HG02763 (cell line): ENCODE results near the gene ACADSB.

Source experiments
- ATAC-seq: cut with Tn5 transposase; IDR thresholded peaks from one replicate; pipeline ENCODE4 v1.9.1; 2021; ENCODE audit warnings: mild to moderate bottlenecking, moderate library complexity; ENCODE audit not compliant: unreplicated experiment

ACADSB gene

GRCh38 chr10:123093489-123093888 is 84.7 kb downstream of the ACADSB start:
- no peak for ATAC-seq

GRCh38 chr10:123096452-123096851 is 87.6 kb downstream of the ACADSB start:
- ATAC-seq = no peak

DNA sequence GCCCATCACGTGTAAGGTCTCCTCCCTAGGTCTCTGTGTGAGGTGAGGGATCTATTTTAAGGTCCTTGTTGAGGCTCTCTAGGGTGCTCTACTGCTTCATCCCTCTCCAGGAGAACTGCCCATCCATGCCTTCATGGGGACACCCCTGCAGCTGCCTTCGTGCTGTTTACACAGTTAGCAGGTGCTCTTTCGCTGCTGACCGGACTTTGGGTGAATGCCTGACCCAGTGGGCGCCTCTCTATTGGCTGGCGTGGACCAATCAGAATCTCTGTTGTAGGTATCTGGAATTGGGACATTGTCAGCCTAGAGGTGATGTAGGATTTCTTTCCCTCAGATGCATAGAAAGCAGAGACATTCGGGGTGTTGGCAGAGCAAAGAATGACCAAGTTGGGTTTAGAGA is 88.2 kb downstream of the ACADSB start:
- ATAC-seq = no peak

DNA sequence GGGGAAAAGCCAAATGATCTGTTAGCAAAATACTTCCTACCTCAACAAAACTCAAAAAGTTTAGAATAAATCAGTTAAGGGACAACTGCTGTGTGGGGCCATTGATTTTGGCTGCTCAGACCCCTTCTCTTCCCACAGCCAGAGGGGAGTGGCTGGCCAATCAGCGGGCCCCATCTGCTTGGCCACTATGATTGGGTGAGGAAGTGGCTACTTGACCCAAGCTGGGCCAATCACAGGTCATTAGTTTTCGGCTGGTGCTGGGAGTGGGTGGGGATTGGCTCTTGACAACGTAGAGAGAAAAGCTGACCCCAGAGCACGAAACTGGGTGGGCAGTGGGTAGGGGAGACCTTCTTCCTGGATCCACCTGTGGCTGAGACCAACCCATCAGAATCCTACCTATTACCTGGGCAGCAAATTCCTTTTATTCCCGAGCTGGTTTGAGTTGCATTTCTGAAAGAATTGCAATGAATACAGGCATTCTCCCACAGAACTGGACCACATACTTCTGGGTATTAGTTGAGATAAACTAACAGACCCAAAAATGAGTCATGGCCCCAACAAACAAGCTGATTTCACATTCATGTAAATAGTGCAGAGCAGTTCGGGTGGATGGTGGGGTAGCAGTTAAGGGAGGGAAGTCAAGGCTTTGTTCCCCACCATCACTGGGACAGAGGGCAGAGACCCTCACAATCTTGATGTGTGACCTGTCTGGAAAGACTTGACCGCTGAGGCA is 91.4 kb downstream of the ACADSB start:
- ATAC-seq = no peak

GRCh38 chr10:123101872-123102271 is 93.1 kb downstream of the ACADSB start:
- ATAC-seq = no peak

- no peak for ATAC-seq
These were observed 93.9 kb downstream of the ACADSB start for GRCh38 chr10:123102673-123103072.

DNA sequence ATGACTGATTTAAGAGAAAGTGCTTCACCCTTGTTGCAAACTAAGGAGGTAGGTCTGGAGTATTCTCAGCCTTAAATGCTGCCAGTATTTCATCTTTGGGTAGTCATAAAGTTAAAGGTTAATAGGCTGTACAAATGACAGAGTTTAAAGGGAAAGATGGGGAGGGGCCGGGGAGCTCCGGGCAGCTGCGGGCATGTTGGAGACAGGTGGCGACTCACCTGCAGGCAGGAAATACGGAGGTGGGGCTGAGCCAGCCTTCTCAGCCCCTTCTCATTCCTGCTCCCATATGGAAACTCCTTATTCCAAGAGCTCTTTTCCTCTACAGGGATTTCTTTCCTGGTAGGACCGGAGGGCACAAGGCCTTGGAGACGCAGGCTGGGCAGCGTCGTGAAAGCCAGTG is 95.1 kb downstream of the ACADSB start:
- ATAC-seq = no peak
